HG03354 (cell line): ENCODE data around the gene NRG3.

ENCODE experiments used
- ATAC-seq: cut with Tn5 transposase; IDR thresholded peaks from one replicate; pipeline ENCODE4 v1.9.1; 2021; ENCODE audit warnings: mild to moderate bottlenecking; ENCODE audit not compliant: unreplicated experiment, poor library complexity, severe bottlenecking

Gene NRG3

GRCh38 chr10:82409671-82410070 lies 534.7 kb downstream of the NRG3 start:
- no peak for ATAC-seq

GRCh38 chr10:82411416-82411815 lies 536.4 kb downstream of the NRG3 start:
- no peak for ATAC-seq

GRCh38 chr10:82420001-82420400 lies 545.0 kb downstream of the NRG3 start:
- ATAC-seq, result no peak

- no peak for ATAC-seq
Measured at GRCh38 chr10:82429302-82429701, 554.3 kb downstream of the NRG3 start.

- ATAC-seq, result no peak
Measured at GRCh38 chr10:82438277-82438676, 563.3 kb downstream of the NRG3 start.

GRCh38 chr10:82440775-82441174 lies 565.8 kb downstream of the NRG3 start:
- ATAC-seq, result no peak

- no peak for ATAC-seq
Measured at GRCh38 chr10:82452046-82452445, 577.1 kb downstream of the NRG3 start.

GRCh38 chr10:82452676-82453075 lies 577.7 kb downstream of the NRG3 start:
- no peak for ATAC-seq

- ATAC-seq, result no peak
Measured at GRCh38 chr10:82453678-82454293, 578.8 kb downstream of the NRG3 start.

GRCh38 chr10:82462910-82463551 lies 588.0 kb downstream of the NRG3 start:
- ATAC-seq, result no peak

- ATAC-seq, result no peak
Measured at GRCh38 chr10:82463614-82464013, 588.6 kb downstream of the NRG3 start.

- no peak for ATAC-seq
Measured at GRCh38 chr10:82464191-82464818, 589.3 kb downstream of the NRG3 start.

- no peak for ATAC-seq
Measured at GRCh38 chr10:82464966-82465365, 590.0 kb downstream of the NRG3 start.

- no peak for ATAC-seq
Measured at GRCh38 chr10:82468453-82468852, 593.5 kb downstream of the NRG3 start.

GRCh38 chr10:82472406-82473335 lies 597.7 kb downstream of the NRG3 start:
- ATAC-seq, result no peak

- ATAC-seq, result no peak
Measured at GRCh38 chr10:82477776-82478175, 602.8 kb downstream of the NRG3 start.

GRCh38 chr10:82492647-82493046 lies 617.7 kb downstream of the NRG3 start:
- no peak for ATAC-seq

- ATAC-seq, result no peak
Measured at GRCh38 chr10:82496114-82496513, 621.1 kb downstream of the NRG3 start.

- ATAC-seq, result no peak
Measured at GRCh38 chr10:82497439-82497838, 622.4 kb downstream of the NRG3 start.

- ATAC-seq, result no peak
Measured at GRCh38 chr10:82498976-82499375, 624.0 kb downstream of the NRG3 start.
